ENCODE results near the gene PPM1G.

DNA sequence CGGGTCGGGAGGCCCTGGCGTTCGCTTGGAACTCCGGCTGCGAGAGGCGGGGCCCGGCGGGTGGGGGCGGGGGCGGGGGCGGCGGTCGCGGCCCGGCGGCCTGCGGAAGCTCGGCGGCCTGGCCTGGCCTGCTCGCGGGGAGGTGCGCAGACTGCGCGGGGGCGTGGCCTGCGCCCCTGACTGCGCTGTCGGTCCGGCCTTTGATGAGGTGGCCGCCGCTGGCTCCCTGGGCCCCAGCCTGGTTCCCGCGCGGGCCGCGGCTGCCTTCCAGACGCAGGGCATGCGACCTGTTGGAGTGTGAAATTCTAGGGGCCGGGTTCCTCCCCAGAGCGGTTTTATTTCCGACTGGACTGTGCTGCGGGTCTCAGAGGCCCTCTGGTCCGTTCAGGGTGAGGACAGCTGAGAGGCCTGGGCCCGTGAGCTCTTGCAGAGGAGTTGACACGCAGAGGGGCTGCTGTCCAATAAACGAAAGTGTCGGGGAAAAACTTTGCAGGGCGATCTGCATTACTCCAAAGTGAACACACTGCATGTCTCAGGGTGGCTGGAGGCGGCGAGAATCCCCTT is 19.7 kb upstream of the PPM1G start:
- TF ChIP-seq, protein P1, sequence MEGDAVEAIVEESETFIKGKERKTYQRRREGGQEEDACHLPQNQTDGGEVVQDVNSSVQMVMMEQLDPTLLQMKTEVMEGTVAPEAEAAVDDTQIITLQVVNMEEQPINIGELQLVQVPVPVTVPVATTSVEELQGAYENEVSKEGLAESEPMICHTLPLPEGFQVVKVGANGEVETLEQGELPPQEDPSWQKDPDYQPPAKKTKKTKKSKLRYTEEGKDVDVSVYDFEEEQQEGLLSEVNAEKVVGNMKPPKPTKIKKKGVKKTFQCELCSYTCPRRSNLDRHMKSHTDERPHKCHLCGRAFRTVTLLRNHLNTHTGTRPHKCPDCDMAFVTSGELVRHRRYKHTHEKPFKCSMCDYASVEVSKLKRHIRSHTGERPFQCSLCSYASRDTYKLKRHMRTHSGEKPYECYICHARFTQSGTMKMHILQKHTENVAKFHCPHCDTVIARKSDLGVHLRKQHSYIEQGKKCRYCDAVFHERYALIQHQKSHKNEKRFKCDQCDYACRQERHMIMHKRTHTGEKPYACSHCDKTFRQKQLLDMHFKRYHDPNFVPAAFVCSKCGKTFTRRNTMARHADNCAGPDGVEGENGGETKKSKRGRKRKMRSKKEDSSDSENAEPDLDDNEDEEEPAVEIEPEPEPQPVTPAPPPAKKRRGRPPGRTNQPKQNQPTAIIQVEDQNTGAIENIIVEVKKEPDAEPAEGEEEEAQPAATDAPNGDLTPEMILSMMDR (optimal IDR thresholded peaks at IDR 0.05 in 1 of 3, IDR thresholded peaks at IDR 0.05 in 1 of 3, conservative IDR thresholded peaks at IDR 0.05 in 1 of 3; ENCODE audit: extremely low read depth in 1 of 3, insufficient read depth in 2 of 3, low read length in 3 of 3): no peak
- no peak for TF ChIP-seq EZH2 (IDR thresholded peaks at IDR 0.05; ENCODE audit: low read length)

Data from keratinocyte (primary cell).